SKM-1 treated with dmso at 0.1 percent for 144 hours (cell line): ENCODE measurements around the gene CLDN14.

Experiments
- DNase-seq: peaks from one replicate; lab custom pipeline; 2025; ENCODE audit not compliant: unreplicated experiment; lab: John Stamatoyannopoulos, UW

Gene CLDN14

GRCh38 chr21:36436829-36437744, 42.8 kb downstream of the CLDN14 start:
- DNase-seq = peak; percentile 76

- no peak for DNase-seq
Measured at GRCh38 chr21:36434144-36434543, 45.8 kb downstream of the CLDN14 start.

GRCh38 chr21:36433059-36433709, 46.7 kb downstream of the CLDN14 start:
- DNase-seq = no peak

GRCh38 chr21:36431252-36431651, 48.7 kb downstream of the CLDN14 start:
- DNase-seq = no peak

GRCh38 chr21:36430841-36431240, 49.1 kb downstream of the CLDN14 start:
- no peak for DNase-seq

GRCh38 chr21:36429947-36430546, 49.9 kb downstream of the CLDN14 start:
- DNase-seq = peak; percentile 35

- DNase-seq = no peak
Measured at GRCh38 chr21:36428761-36429432, 51.0 kb downstream of the CLDN14 start.

- no peak for DNase-seq
Measured at GRCh38 chr21:36427502-36427901, 52.4 kb downstream of the CLDN14 start.

- no peak for DNase-seq
Measured at GRCh38 chr21:36425286-36425685, 54.6 kb downstream of the CLDN14 start.

- no peak for DNase-seq
Measured at GRCh38 chr21:36424592-36424991, 55.3 kb downstream of the CLDN14 start.

GRCh38 chr21:36423771-36424433, 56.0 kb downstream of the CLDN14 start:
- DNase-seq = no peak

GRCh38 chr21:36422279-36423098, 57.4 kb downstream of the CLDN14 start:
- peak; percentile 33 for DNase-seq

- DNase-seq = no peak
Measured at GRCh38 chr21:36420571-36421339, 59.2 kb downstream of the CLDN14 start.

- peak; percentile 69 for DNase-seq
Measured at GRCh38 chr21:36419996-36420395, 59.9 kb downstream of the CLDN14 start.

- no peak for DNase-seq
Measured at GRCh38 chr21:36419241-36419640, 60.7 kb downstream of the CLDN14 start.

GRCh38 chr21:36415375-36415774, 64.5 kb downstream of the CLDN14 start:
- DNase-seq = no peak

- DNase-seq = no peak
Measured at GRCh38 chr21:36412916-36413315, 67.0 kb downstream of the CLDN14 start.

GRCh38 chr21:36411301-36411700, 68.6 kb downstream of the CLDN14 start:
- DNase-seq = no peak
